Body of pancreas (tissue), 4 donors: ENCODE results near the gene TFDP1. TPM values are rescaled to one million over a fixed set of nuclear protein-coding genes. Genes with fewer than 3 reads are reported as not detected.

Experiments used
- ATAC-seq: fragments of 150-250 bp; one replicate; pipeline ENCODE4 v1.9.1; 2016
- DNase-seq, 4 donors: peaks; one replicate each; pipeline ENCODE4 v3.0.0-alpha.2; 2019
- H3K27ac ChIP-seq, 4 donors: fragments of 200-600 bp; sonication (generic); 1 replicate in 3 of 4; 2 replicates in 1 of 4; pipeline versions ENCODE4 v1.5.1 to v1.6.1; 2016 to 2019; ENCODE audit warnings: mild to moderate bottlenecking in 1 of 4, mixed read lengths in 1 of 4, moderate library complexity in 1 of 4
- H3K27me3 ChIP-seq, 2 donors: fragments of 200-600 bp; sonication (generic); one replicate each; pipeline ENCODE4 v1.6.0; 2016; ENCODE audit warnings: mild to moderate bottlenecking in 1 of 2
- H3K36me3 ChIP-seq, 2 donors: fragments of 200-600 bp; sonication (generic); replicated peaks in 1 of 2; 2 replicates each; pipeline ENCODE4 v1.5.1; 2016; ENCODE audit warnings: low read depth in 2 of 2; ENCODE audit not compliant: insufficient read depth in 1 of 2
- H3K4me1 ChIP-seq: fragments of 200-600 bp; sonication (generic); one replicate; pipeline ENCODE4 v1.6.0; 2016
- H3K4me3 ChIP-seq, 2 donors: fragments of 200-600 bp; sonication (generic); 1 replicate in 1 of 2; 2 replicates in 1 of 2; pipeline ENCODE4 v1.5.1; 2016 to 2019
- H3K9me3 ChIP-seq, 3 donors: fragments of 200-600 bp; sonication (generic); 1 replicate in 2 of 3; 2 replicates in 1 of 3; pipeline ENCODE4 v1.5.1; 2016
- POLR2A ChIP-seq, 3 donors: fragments of 450-650 bp; IDR thresholded peaks; one replicate each; pipeline ENCODE4 v1.6.1; 2016; ENCODE audit warnings: antibody characterized with exemption in 3 of 3, mild to moderate bottlenecking in 2 of 3
- WGBS, 2 donors: methylation state at CpG; one replicate each; pipeline ENCODE4 v1.1.5; 2017; 5-methylcytosine and 5-hydroxymethylcytosine counted together
- intact Hi-C: fragments of 100-400 bp; cut with DNase I; formaldehyde crosslinking; loops from one replicate; pipeline ENCODE4 v1.15.1; 2023
- total RNA-seq, 2 donors: library from RNA; depleted of rRNA; stranded (reverse); fragments of >200 nt; gene quantifications; one replicate each; pipeline ENCODE4 v1.1.0, GENCODE V29; 2016
- TF ChIP-seq, protein P1 (sequence below), 7 experiments: fragments of 450-650 bp in 4 of 7; fragments of 200-600 bp in 3 of 7; sonication (generic) in 3 of 7; IDR thresholded peaks; one replicate each; pipeline ENCODE4 v1.5.1; 2016 to 2019; ENCODE audit warnings: antibody characterized with exemption in 7 of 7

The TFDP1 gene
- total RNA-seq, 2 donors from 2014 or later, result 16.5 to 22.8 TPM

DNA sequence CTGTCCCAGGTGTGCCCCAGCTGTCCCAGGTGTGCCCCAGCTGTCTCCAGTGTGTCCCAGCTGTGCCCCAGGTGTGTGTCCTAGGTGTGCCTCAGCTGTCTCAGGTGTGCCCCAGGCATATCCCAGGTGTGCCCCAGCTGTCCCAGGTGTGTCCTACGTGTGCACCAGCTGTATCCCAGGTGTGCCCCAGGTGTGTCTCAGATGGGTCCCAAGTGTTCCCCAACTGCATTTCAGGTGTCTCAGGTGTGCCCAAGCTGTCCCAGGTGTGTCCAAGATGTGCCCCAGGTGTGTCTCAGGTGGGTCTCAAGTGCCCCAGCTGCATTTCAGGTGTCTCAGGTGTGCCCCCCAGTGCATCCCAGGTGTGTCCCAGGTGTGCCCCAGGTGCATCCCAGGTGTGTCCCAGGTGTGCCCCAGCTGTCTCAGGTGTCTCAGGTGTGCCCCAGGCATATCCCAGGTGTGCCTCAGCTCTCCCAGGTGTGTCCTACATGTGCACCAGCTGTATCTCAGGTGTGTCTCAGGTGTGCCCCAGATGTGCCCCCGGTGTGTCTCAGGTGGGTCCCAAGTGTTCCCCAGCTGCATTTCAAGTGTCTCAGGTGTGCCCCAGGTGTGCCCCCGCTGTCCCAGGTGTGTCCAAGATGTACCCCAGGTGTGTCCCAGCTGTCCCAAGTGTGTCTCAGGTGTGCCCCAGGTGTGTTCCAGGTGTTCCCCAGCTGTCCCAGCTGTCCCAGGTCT lies 81.2 kb downstream of the TFDP1 start:
- DNase-seq (peak in 1 of 4 donors; percentile 9), ATAC-seq (no peak)
- TF ChIP-seq, protein P1, sequence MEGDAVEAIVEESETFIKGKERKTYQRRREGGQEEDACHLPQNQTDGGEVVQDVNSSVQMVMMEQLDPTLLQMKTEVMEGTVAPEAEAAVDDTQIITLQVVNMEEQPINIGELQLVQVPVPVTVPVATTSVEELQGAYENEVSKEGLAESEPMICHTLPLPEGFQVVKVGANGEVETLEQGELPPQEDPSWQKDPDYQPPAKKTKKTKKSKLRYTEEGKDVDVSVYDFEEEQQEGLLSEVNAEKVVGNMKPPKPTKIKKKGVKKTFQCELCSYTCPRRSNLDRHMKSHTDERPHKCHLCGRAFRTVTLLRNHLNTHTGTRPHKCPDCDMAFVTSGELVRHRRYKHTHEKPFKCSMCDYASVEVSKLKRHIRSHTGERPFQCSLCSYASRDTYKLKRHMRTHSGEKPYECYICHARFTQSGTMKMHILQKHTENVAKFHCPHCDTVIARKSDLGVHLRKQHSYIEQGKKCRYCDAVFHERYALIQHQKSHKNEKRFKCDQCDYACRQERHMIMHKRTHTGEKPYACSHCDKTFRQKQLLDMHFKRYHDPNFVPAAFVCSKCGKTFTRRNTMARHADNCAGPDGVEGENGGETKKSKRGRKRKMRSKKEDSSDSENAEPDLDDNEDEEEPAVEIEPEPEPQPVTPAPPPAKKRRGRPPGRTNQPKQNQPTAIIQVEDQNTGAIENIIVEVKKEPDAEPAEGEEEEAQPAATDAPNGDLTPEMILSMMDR (IDR thresholded peaks at IDR 0.05), result no peak
- no peak for TF ChIP-seq POLR2A (IDR thresholded peaks at IDR 0.05)
- 96 to 100% methylated on average over 2 to 3 of the region's 3 CpGs for WGBS, 2 donors
- Histone ChIP-seq H3K4me1 (peaks cover 8% of the 10 kb centered on the region), H3K27me3 (no peaks in the 10 kb centered on the region), H3K9me3 (no peaks in the 10 kb centered on the region), H3K4me3 (no peak overlapping the region), H3K36me3 (no peaks in the 10 kb centered on the region), H3K27ac (peak overlapping the region in 1 of 4 donors; percentile 39)
- intact Hi-C loops, result no loop called here

DNA sequence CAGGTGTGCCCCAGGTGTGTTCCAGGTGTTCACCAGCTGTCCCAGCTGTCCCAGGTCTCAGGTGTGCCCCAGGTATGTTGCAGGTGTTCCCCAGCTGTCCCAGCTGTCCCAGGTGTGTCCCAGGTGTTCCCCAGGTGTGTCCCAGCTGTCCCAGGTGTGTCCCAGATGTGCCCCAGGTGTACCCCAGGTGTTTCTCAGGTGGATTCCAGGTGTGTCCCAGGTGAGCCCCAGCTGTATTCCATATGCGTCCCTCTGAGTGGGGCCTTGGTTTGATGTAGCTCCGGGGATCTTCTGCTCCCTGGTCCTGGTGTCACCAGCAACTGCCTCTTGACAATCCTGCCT lies 81.7 kb downstream of the TFDP1 start:
- intact Hi-C loops, result no loop called here
- Histone ChIP-seq H3K9me3 (no peaks in the 10 kb centered on the region), H3K27me3 (no peaks in the 10 kb centered on the region), H3K27ac (peak overlapping the region in 1 of 4 donors; percentile 39), H3K36me3 (no peaks in the 10 kb centered on the region), H3K4me3 (no peak overlapping the region), H3K4me1 (peaks cover 8% of the 10 kb centered on the region)
- ATAC-seq (no peak), DNase-seq (peak in 2 of 4 donors; percentile 8 to 20)
- 100% methylated on average over 2 of the region's 2 CpGs; no CpG with 5 or more reads in 1 of the 2 donors for WGBS, 2 donors
- TF ChIP-seq POLR2A (IDR thresholded peaks at IDR 0.05), result no peak
- TF ChIP-seq, protein P1 (IDR thresholded peaks at IDR 0.05), result no peak

DNA sequence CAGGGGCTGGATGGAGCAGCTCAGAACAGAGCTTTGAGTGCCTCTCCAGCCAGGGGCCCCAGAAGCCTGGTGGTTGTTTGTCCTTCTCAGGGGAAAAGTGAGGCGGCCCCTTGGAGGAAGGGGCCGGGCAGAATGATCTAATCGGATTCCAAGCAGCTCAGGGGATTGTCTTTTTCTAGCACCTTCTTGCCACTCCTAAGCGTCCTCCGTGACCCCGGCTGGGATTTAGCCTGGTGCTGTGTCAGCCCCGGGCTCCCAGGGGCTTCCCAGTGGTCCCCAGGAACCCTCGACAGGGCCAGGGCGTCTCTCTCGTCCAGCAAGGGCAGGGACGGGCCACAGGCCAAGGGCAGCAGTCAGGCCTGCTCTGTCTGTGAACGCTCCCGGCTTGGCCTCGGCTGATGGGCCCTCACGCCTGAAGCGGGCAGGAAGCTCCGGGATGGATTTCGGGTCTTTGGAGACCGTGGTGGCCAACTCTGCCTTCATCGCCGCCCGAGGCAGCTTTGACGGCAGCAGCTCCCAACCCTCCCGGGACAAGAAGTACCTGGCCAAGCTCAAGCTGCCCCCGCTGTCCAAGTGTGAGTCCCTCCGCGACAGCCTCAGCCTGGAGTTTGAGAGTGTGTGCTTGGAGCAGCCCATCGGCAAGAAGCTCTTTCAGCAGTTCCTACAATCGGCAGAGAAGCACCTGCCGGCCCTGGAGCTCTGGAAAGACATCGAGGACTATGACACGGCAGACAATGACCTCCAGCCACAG lies 82.6 kb downstream of the TFDP1 start, which contains the start of gene GRK1:
TSS of gene GRK1 (plus strand) at position 269 of the 751 bp plus-strand sequence. CDS start at position 437, 168 bp downstream.
- H3K27me3 ChIP-seq, result no peaks in the 10 kb centered on the region
- WGBS, 2 donors, result 88 to 89% methylated on average over 12 to 27 of the region's 32 CpGs
- no peak for TF ChIP-seq POLR2A (IDR thresholded peaks at IDR 0.05)
- H3K4me3 ChIP-seq, result no peak within 1 kb of the TSS
- no peaks in the 10 kb centered on the region for H3K9me3 ChIP-seq
- peak within 1 kb of the TSS in 1 of 4 donors; percentile 39 for H3K27ac ChIP-seq
- intact Hi-C loops, result no loop called here
- no peaks in the 10 kb centered on the region for H3K36me3 ChIP-seq
- DNase-seq, result peak in 2 of 4 donors; percentile 5 to 11
- ATAC-seq, result no peak
- peaks cover 8% of the 10 kb centered on the region for H3K4me1 ChIP-seq

DNA sequence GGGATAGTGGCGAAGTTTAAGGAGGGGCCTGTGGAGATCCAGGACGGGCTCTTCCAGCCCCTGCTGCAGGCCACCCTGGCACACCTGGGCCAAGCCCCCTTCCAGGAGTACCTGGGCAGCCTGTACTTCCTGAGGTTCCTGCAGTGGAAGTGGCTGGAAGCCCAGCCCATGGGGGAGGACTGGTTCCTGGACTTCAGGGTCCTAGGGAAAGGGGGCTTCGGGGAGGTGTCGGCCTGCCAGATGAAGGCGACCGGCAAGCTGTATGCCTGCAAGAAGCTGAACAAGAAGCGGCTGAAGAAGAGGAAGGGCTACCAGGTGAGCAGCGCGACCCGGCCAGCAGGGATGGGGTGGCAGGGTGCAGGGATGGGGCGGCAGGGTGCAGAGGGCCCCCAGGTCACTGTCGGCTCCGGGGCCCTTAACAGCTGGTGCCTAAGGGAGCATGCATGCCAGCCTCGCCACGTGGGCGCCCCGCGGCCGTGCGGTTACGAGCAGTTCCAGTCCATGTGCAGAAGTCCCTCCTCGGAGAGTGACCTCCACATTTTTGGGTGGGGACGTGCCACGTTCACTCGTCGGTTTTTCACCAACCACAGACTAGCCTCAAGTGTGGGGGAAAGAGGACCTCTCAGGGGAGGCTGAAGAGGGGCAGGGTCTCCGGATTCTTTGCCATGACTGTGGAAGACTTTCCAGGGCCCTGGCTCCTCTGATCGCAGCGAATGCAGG lies 83.4 kb downstream of the TFDP1 start:
- DNase-seq (peak in 2 of 4 donors; percentile 2 to 7), ATAC-seq (no peak)
- no peak overlapping the region for H3K27ac ChIP-seq
- 90 to 92% methylated on average over 8 to 29 of the region's 29 CpGs for WGBS, 2 donors
- H3K4me1 ChIP-seq, result peaks cover 8% of the 10 kb centered on the region
- no peaks in the 10 kb centered on the region for H3K27me3 ChIP-seq
- no peak for TF ChIP-seq POLR2A (IDR thresholded peaks at IDR 0.05)
- TF ChIP-seq, protein P1 (IDR thresholded peaks at IDR 0.05), result no peak
- no peaks in the 10 kb centered on the region for H3K9me3 ChIP-seq
- no peak overlapping the region for H3K4me3 ChIP-seq
- H3K36me3 ChIP-seq, result no peaks in the 10 kb centered on the region
- intact Hi-C loops, result no loop called here

DNA sequence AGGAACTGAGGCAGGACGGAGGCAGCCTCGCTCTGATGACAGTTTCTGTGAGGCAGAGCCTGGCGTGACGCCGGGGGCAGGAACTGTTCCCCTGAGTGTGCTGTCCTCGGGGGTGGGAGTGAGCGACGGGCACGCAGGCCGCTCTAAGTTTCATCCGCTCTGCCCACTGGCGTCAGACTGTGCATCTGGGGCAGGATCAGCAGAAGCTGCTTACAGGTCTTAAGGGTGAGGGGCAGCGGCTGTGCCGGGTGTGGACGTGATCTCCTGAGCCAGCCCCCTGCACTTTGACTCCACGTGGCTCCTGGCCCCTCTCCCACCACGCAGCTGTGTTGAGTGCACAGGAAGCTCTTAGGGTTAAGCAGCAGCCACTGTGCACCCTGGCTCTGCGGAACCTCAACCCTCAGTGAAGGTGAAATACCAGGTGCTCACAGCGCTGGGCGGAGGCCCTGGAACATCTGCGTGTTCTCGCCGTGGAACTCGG lies 84.0 kb downstream of the TFDP1 start:
- TF ChIP-seq, protein P1 (IDR thresholded peaks at IDR 0.05), result no peak
- no peak for TF ChIP-seq POLR2A (IDR thresholded peaks at IDR 0.05)
- intact Hi-C loops, result no loop called here
- H3K27me3 ChIP-seq, result no peaks in the 10 kb centered on the region
- DNase-seq (peak in 2 of 4 donors; percentile 3 to 5), ATAC-seq (no peak)
- no peak overlapping the region for H3K27ac ChIP-seq
- H3K4me3 ChIP-seq, result no peak overlapping the region
- H3K4me1 ChIP-seq, result peaks cover 8% of the 10 kb centered on the region
- H3K36me3 ChIP-seq, result no peaks in the 10 kb centered on the region
- no peaks in the 10 kb centered on the region for H3K9me3 ChIP-seq
- 51 to 76% methylated on average over 12 to 24 of the region's 24 CpGs for WGBS, 2 donors
